Osteoblast (primary cell): ENCODE data around the gene ABO. TPM values are rescaled to one million over a fixed set of nuclear protein-coding genes. Genes with fewer than 3 reads are reported as not detected.

Experiments used
- DNase-seq: peaks from one replicate; pipeline ENCODE4 v3.0.0; 2011; ENCODE audit warnings: low spot score, mixed read lengths; ENCODE audit not compliant: insufficient read length; ENCODE audit errors: missing footprints
- H2AFZ ChIP-seq: 2 replicates; pipeline ENCODE4 v1.6.0; 2011; ENCODE audit warnings: mild to moderate bottlenecking, low read length
- H3K27ac ChIP-seq: 2 replicates; pipeline ENCODE4 v1.5.1; 2011; ENCODE audit warnings: mild to moderate bottlenecking, low read depth, low read length, moderate library complexity
- H3K27me3 ChIP-seq: 2 replicates; pipeline ENCODE4 v1.6.0; 2012; ENCODE audit warnings: mild to moderate bottlenecking, control low read depth, inconsistent platforms, low read length, moderate library complexity; ENCODE audit not compliant: insufficient read depth
- H3K36me3 ChIP-seq: 2 replicates; pipeline ENCODE4 v1.5.1; 2011; ENCODE audit warnings: mild to moderate bottlenecking, low read length, control low read depth, moderate library complexity; ENCODE audit not compliant: insufficient read depth
- H3K4me1 ChIP-seq: 2 replicates; pipeline ENCODE4 v1.5.1; 2011; ENCODE audit warnings: mild to moderate bottlenecking, low read length, control low read depth, moderate library complexity; ENCODE audit not compliant: insufficient read depth
- H3K4me2 ChIP-seq: 2 replicates; pipeline ENCODE4 v1.6.0; 2011; ENCODE audit warnings: mild to moderate bottlenecking, low read length; ENCODE audit not compliant: insufficient read depth
- H3K4me3 ChIP-seq: fragments of 200-600 bp; sonication (generic); 3 replicates; pipeline ENCODE4 v1.5.1; 2012; ENCODE audit warnings: mild to moderate bottlenecking, low read length, inconsistent platforms; ENCODE audit not compliant: insufficient read depth
- H3K79me2 ChIP-seq: 2 replicates; pipeline ENCODE4 v1.6.0; 2012; ENCODE audit warnings: mild to moderate bottlenecking, low read length, control low read depth, inconsistent platforms; ENCODE audit not compliant: insufficient read depth
- H3K9me3 ChIP-seq: 2 replicates; pipeline ENCODE4 v1.5.1; 2011; ENCODE audit warnings: low read depth, low read length, control low read depth
- H4K20me1 ChIP-seq: 2 replicates; pipeline ENCODE4 v1.6.0; 2012; ENCODE audit warnings: mild to moderate bottlenecking, low read length, control low read depth; ENCODE audit not compliant: insufficient read depth
- CTCF ChIP-seq: IDR thresholded peaks from 2 replicates; pipeline ENCODE4 v1.5.1; 2011; ENCODE audit warnings: mild to moderate bottlenecking, low read depth, low read length, moderate library complexity; ENCODE audit errors: extremely low read depth
- total RNA-seq: library from RNA; depleted of rRNA; stranded (reverse); fragments of >200 nt; gene quantifications from 2 replicates; pipeline ENCODE4 v1.2.3, GENCODE V29; 2012

ABO gene
- total RNA-seq, 1 donor, result not detected

GRCh38 chr9:133276923-133277322, 1.9 kb upstream of the ABO start:
- no peaks in the 10 kb centered on the region for H4K20me1 ChIP-seq
- no peaks in the 10 kb centered on the region for H3K36me3 ChIP-seq
- H3K4me1 ChIP-seq, result no peaks in the 10 kb centered on the region
- H3K9me3 ChIP-seq, result no peaks in the 10 kb centered on the region
- H2AFZ ChIP-seq, result no peak overlapping the region
- peak; percentile 13 for DNase-seq
- no peak overlapping the region for H3K4me2 ChIP-seq
- no peak overlapping the region for H3K4me3 ChIP-seq
- no peak overlapping the region for H3K27ac ChIP-seq
- no peaks in the 10 kb centered on the region for H3K79me2 ChIP-seq
- TF ChIP-seq CTCF, result no peak
- H3K27me3 ChIP-seq, result peaks cover 44% of the 10 kb centered on the region

GRCh38 chr9:133276001-133276884, 1.2 kb upstream of the ABO start:
- Histone ChIP-seq H2AFZ (no peak overlapping the region), H3K27ac (no peak overlapping the region), H3K4me2 (no peak overlapping the region), H3K9me3 (no peaks in the 10 kb centered on the region), H3K36me3 (no peaks in the 10 kb centered on the region), H4K20me1 (no peaks in the 10 kb centered on the region), H3K27me3 (peaks cover 46% of the 10 kb centered on the region), H3K79me2 (no peaks in the 10 kb centered on the region), H3K4me3 (no peak overlapping the region), H3K4me1 (no peaks in the 10 kb centered on the region)
- no peak for TF ChIP-seq CTCF
- peak; percentile 22 for DNase-seq

DNA sequence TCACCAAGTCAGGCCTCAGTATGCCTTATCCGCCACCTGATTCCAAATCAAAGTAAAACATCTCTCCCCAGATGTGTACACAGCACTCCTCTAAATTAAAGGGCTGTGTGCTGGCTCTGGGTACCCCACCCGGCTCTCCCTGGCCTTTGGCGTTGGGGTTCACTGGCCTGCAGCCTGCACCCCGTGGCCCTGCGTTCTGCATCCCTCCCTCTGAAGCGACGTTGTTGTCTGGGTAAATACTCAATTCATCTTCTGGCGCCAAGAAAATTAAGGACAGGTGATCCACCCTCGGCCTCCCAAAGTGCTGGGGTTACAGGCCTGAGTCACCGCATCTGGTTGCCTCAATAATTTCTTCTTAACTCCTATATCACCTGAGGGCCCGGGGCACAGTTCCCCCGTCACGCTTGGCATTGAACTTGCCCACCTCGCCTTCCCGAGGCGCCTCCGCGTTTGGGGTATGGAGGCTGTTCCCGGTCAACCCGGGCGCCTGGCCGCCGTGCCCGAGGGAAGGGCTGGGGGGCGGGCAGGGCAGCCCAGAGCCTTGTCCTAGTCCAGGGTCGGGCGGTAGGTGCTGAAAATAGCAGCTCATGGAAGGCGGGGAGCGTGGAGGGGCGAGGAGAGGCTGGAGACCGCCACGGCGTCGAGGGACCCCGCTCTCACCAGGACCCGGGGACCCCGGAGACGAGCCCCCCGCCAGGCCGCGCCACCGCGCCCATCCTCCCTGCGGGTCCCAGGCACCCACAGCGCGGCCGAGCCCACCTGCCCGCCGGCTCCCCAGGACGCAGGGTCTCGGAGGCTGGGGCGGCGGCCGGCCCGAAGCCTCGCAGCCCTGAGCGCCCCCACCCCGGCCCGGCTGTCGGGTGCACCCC, 531 bp downstream of the ABO start:
- Histone ChIP-seq H3K4me1 (no peaks in the 10 kb centered on the region), H3K4me3 (no peak overlapping the region), H3K36me3 (no peaks in the 10 kb centered on the region), H2AFZ (no peak overlapping the region), H3K79me2 (no peaks in the 10 kb centered on the region), H4K20me1 (no peaks in the 10 kb centered on the region), H3K27me3 (peaks cover 48% of the 10 kb centered on the region), H3K4me2 (no peak overlapping the region), H3K9me3 (no peaks in the 10 kb centered on the region), H3K27ac (no peak overlapping the region)
- DNase-seq, result peak; percentile 58
- TF ChIP-seq CTCF, result no peak

GRCh38 chr9:133273819-133274218, 1.2 kb downstream of the ABO start:
- Histone ChIP-seq H3K79me2 (no peaks in the 10 kb centered on the region), H3K36me3 (no peaks in the 10 kb centered on the region), H3K27ac (no peak overlapping the region), H2AFZ (no peak overlapping the region), H4K20me1 (no peaks in the 10 kb centered on the region), H3K9me3 (no peaks in the 10 kb centered on the region), H3K4me3 (no peak overlapping the region), H3K27me3 (peaks cover 48% of the 10 kb centered on the region), H3K4me2 (no peak overlapping the region), H3K4me1 (no peaks in the 10 kb centered on the region)
- TF ChIP-seq CTCF, result no peak
- DNase-seq, result peak; percentile 55
